T-helper 2 cell treated with Interferon-gamma antibody and Interleukin-4, amounts not matched to agents 5 μg/mL and 100 μg/mL, for 36 hours (primary cell): ENCODE data around the gene NT5DC1.
A peak's percentile ranks its signal among the peaks of the same experiment; 100 is the strongest.

Experiments used
- DNase-seq: peaks from one replicate; pipeline ENCODE4 v3.0.0; 2021; ENCODE audit warnings: low spot score
- H3K27ac Mint-ChIP-seq: one replicate; pipeline ENCODE4 v1.8.0; 2021; ENCODE audit warnings: mild to moderate bottlenecking, mixed read lengths
- H3K27me3 Mint-ChIP-seq: one replicate; pipeline ENCODE4 v1.8.0; 2021; ENCODE audit warnings: low read depth, mixed read lengths
- H3K36me3 Mint-ChIP-seq: one replicate; pipeline ENCODE4 v1.8.0; 2021; ENCODE audit warnings: low read depth, mixed read lengths
- H3K4me1 Mint-ChIP-seq: one replicate; pipeline ENCODE4 v1.8.0; 2021; ENCODE audit warnings: low read depth, mixed read lengths
- H3K4me3 Mint-ChIP-seq: one replicate; pipeline ENCODE4 v1.8.0; 2022; ENCODE audit warnings: mild to moderate bottlenecking, moderate library complexity, mixed read lengths
- H3K9me3 Mint-ChIP-seq: one replicate; pipeline ENCODE4 v1.8.0; 2021; ENCODE audit warnings: mixed read lengths

Gene NT5DC1

DNA sequence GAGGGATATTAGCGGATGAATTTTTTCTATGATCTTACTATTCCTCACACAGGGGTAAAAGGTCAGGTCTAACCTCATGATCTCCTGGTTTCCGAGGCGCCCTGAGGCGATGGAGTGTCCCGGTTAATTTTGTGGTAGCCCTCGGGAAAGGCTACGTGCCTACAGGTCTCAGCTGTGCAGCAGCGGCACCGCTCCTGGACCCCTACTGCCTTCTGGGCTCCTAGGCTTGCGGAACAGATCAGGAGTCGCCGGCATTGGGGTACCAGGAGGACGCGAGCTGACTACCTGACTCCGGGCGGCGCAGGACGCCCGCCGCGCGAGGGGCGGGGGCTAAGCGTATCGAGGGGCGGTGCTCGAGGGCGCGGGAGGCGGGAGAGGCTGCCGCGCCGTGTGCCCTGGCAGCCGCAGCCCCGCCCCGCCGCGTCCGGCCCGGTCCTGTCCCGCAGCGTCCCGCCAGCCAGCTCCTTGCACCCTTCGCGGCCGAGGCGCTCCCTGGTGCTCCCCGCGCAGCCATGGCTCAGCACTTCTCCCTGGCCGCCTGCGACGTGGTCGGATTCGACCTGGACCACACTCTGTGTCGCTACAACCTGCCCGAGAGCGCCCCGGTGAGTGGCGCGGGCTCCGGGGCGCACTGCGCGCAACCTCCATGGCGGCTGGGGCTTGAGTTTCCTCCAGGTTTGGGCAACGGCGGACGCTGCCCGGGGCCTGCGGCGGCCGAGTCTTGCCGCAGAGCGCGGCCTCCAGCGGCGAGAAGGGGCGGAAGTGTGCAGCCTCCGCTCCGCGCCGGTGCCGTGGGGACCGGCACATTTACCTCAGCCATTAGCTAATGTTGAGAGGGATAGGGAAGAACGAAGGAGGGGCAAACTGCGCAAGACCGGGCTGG lies at the start of gene NT5DC1:
Gene NT5DC1, plus strand, starts transcription at position 435 of the 883 bp plus-strand sequence. Its CDS starts 78 bp downstream, at position 513.
- H3K27ac Mint-ChIP-seq: peak within 1 kb of the TSS; percentile 94
- peaks cover 13% of the 10 kb centered on the region for H3K9me3 Mint-ChIP-seq
- peak within 1 kb of the TSS; percentile 95 for H3K4me3 Mint-ChIP-seq
- DNase-seq: peak; percentile 88
- peaks cover 54% of the 10 kb centered on the region for H3K4me1 Mint-ChIP-seq
- H3K36me3 Mint-ChIP-seq: peaks cover 18% of the 10 kb centered on the region
- H3K27me3 Mint-ChIP-seq: no peaks in the 10 kb centered on the region

DNA sequence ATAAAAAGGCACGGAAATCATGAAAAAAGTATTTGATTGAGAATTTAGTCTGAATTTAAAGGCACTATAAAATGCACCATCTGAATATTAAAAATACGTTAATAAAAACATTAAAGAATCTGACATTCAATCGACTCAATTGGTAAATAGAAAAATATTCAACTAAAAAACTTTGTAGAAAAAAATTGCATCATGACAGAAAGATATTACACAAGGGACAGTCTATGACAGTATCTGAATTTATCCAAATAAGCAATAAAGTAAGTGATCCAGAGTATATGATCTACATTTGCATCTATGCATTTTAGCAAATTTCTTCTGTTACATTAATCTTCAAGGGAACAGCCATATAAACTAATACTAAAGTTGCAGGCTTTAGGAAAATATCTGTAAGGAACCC lies 49.4 kb upstream of the NT5DC1 start:
- Mint-ChIP-seq H3K4me3 (no peak overlapping the region), H3K4me1 (no peaks in the 10 kb centered on the region), H3K27ac (no peak overlapping the region), H3K27me3 (peaks cover 15% of the 10 kb centered on the region), H3K36me3 (no peaks in the 10 kb centered on the region), H3K9me3 (no peaks in the 10 kb centered on the region)
- no peak for DNase-seq

DNA sequence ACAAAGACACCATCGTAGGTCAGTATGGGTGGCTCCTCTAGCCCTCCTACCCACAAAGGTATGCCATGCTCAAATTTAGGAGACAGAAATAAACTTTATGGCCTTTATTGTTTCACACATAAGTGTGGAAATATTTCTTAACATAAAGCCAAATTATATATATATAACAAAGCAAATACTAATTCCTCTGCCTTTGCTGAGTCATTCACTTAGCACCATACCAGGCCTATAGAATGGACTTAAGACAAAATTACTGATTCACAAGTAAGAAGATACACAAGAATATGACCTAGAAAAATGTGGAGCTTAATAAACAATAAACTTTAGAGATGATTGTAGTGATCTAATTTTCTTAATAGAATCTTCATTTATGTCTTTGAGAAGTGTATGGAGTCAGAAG lies 45.1 kb upstream of the NT5DC1 start:
- no peak for DNase-seq
- H3K4me3 Mint-ChIP-seq: no peak overlapping the region

GRCh38 chr6:116057766-116058165 lies 42.9 kb upstream of the NT5DC1 start:
- Mint-ChIP-seq H3K9me3 (no peaks in the 10 kb centered on the region), H3K27ac (no peak overlapping the region), H3K27me3 (peaks cover 14% of the 10 kb centered on the region), H3K4me3 (no peak overlapping the region), H3K36me3 (no peaks in the 10 kb centered on the region), H3K4me1 (no peaks in the 10 kb centered on the region)
- no peak for DNase-seq

More for the DNA sequence above, 45.1 kb upstream of the NT5DC1 start:
- no peaks in the 10 kb centered on the region for H3K9me3 Mint-ChIP-seq
- H3K27ac Mint-ChIP-seq: no peak overlapping the region
- H3K36me3 Mint-ChIP-seq: no peaks in the 10 kb centered on the region
- peaks cover 14% of the 10 kb centered on the region for H3K27me3 Mint-ChIP-seq
- no peaks in the 10 kb centered on the region for H3K4me1 Mint-ChIP-seq

GRCh38 chr6:116059713-116060571 lies 40.7 kb upstream of the NT5DC1 start:
- DNase-seq: no peak
- no peaks in the 10 kb centered on the region for H3K9me3 Mint-ChIP-seq
- no peaks in the 10 kb centered on the region for H3K4me1 Mint-ChIP-seq
- H3K27me3 Mint-ChIP-seq: peaks cover 20% of the 10 kb centered on the region
- H3K36me3 Mint-ChIP-seq: no peaks in the 10 kb centered on the region
- H3K4me3 Mint-ChIP-seq: no peak overlapping the region
- H3K27ac Mint-ChIP-seq: no peak overlapping the region

GRCh38 chr6:116060572-116061283 lies 39.9 kb upstream of the NT5DC1 start, which contains the start of gene FRK:
Gene FRK, minus strand, starts transcription at chr6:116060891. Its CDS starts 580 bp downstream, at chr6:116060311.
- H3K27ac Mint-ChIP-seq: no peak within 1 kb of the TSS
- no peaks in the 10 kb centered on the region for H3K9me3 Mint-ChIP-seq
- DNase-seq: no peak
- no peaks in the 10 kb centered on the region for H3K4me1 Mint-ChIP-seq
- H3K36me3 Mint-ChIP-seq: no peaks in the 10 kb centered on the region
- peaks cover 24% of the 10 kb centered on the region for H3K27me3 Mint-ChIP-seq
- no peak within 1 kb of the TSS for H3K4me3 Mint-ChIP-seq

- Mint-ChIP-seq H3K4me1 (no peaks in the 10 kb centered on the region), H3K27ac (no peak overlapping the region), H3K9me3 (no peaks in the 10 kb centered on the region), H3K27me3 (peaks cover 22% of the 10 kb centered on the region), H3K4me3 (no peak overlapping the region), H3K36me3 (no peaks in the 10 kb centered on the region)
- no peak for DNase-seq
Observed at GRCh38 chr6:116062496-116062895, 38.2 kb upstream of the NT5DC1 start.

- H3K4me1 Mint-ChIP-seq: no peaks in the 10 kb centered on the region
- no peaks in the 10 kb centered on the region for H3K9me3 Mint-ChIP-seq
- H3K27me3 Mint-ChIP-seq: peaks cover 20% of the 10 kb centered on the region
- no peak overlapping the region for H3K27ac Mint-ChIP-seq
- H3K36me3 Mint-ChIP-seq: no peaks in the 10 kb centered on the region
- DNase-seq: no peak
- H3K4me3 Mint-ChIP-seq: no peak overlapping the region
Observed at GRCh38 chr6:116064666-116065065, 36.0 kb upstream of the NT5DC1 start.

GRCh38 chr6:116066789-116067188 lies 33.9 kb upstream of the NT5DC1 start:
- Mint-ChIP-seq H3K27me3 (peaks cover 15% of the 10 kb centered on the region), H3K36me3 (no peaks in the 10 kb centered on the region), H3K27ac (no peak overlapping the region), H3K4me3 (no peak overlapping the region), H3K4me1 (no peaks in the 10 kb centered on the region), H3K9me3 (no peaks in the 10 kb centered on the region)
- no peak for DNase-seq

- H3K27me3 Mint-ChIP-seq: peaks cover 7% of the 10 kb centered on the region
Observed at GRCh38 chr6:116070101-116070500, 30.6 kb upstream of the NT5DC1 start.

DNA sequence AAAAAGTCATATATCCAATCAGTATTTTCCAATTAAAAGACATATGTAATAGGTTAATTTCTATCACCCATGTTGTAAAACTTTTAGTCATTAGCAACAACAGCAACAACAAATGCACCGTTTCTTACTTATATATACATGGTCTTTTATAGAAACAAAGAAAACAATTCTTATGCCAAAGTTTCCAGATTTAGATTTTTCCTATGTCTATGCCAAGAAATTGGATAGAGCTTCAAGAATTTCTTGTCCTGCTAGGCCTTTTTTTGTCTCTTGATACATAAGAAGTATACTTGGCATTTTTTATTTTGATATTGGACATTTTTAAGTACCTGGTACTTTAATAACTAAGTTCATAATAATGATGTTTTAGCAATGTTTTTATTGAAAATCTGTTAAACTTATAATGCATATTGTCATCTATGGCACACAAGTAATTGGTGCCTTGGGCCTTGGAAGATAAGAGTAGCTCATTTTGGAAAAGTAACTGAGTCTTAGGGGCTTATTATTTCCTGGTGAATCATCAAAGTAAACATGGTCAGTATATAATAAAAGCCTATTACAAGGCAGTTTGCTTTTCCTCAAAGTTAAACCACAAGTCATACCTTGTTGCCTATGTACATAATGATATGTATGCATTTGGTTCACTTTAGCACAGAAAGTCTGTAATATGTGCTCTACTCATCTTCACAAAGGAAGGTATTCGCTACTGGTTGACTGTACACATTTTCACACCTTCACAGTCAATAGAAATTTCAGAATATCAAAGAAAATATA lies 29.9 kb upstream of the NT5DC1 start:
- H3K4me3 Mint-ChIP-seq: no peak overlapping the region
- H3K36me3 Mint-ChIP-seq: no peaks in the 10 kb centered on the region
- DNase-seq: no peak
- H3K27me3 Mint-ChIP-seq: peaks cover 3% of the 10 kb centered on the region
- peaks cover 4% of the 10 kb centered on the region for H3K4me1 Mint-ChIP-seq
- H3K27ac Mint-ChIP-seq: no peak overlapping the region
- H3K9me3 Mint-ChIP-seq: no peaks in the 10 kb centered on the region

More at GRCh38 chr6:116070101-116070500, 30.6 kb upstream of the NT5DC1 start:
- peaks cover 4% of the 10 kb centered on the region for H3K4me1 Mint-ChIP-seq
- DNase-seq: no peak
- no peak overlapping the region for H3K4me3 Mint-ChIP-seq
- H3K9me3 Mint-ChIP-seq: no peaks in the 10 kb centered on the region
- no peak overlapping the region for H3K27ac Mint-ChIP-seq
- H3K36me3 Mint-ChIP-seq: no peaks in the 10 kb centered on the region

- Mint-ChIP-seq H3K4me1 (peaks cover 4% of the 10 kb centered on the region), H3K27me3 (peaks cover 9% of the 10 kb centered on the region), H3K9me3 (no peaks in the 10 kb centered on the region), H3K36me3 (no peaks in the 10 kb centered on the region), H3K4me3 (no peak overlapping the region), H3K27ac (no peak overlapping the region)
- no peak for DNase-seq
Observed at GRCh38 chr6:116072368-116072767, 28.3 kb upstream of the NT5DC1 start.
